Inflammatory macrophage treated with lipopolysaccharide for 1 hour (primary cell): Measurements from ENCODE around the gene BCAS4.

ENCODE experiments used
- DNase-seq, 2 donors: peaks; one replicate each; pipeline ENCODE4 v3.0.0-alpha.2; 2020 to 2022

BCAS4 gene

DNA sequence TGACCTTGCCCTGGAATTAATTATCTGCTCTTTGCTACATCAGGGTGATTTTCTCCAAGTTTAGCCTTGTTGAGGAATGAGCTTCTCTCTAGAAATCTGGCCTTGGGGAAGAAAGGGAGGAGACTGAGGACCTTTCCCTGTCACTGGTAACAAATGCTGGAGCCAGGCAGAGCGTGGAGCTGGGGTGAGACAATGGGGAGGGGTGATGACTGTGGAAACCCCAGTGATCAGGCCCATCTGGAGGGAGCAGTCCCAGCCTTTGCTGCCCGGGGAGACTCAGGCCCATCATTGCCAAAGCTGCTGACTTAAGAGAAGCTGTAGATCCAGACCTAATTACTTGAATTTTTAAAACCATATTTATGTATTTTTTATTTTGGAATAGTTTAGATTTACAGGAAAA lies 31.3 kb downstream of the BCAS4 start:
- DNase-seq = no peak

GRCh38 chr20:50828363-50829136 lies 33.7 kb downstream of the BCAS4 start:
- no peak for DNase-seq

DNA sequence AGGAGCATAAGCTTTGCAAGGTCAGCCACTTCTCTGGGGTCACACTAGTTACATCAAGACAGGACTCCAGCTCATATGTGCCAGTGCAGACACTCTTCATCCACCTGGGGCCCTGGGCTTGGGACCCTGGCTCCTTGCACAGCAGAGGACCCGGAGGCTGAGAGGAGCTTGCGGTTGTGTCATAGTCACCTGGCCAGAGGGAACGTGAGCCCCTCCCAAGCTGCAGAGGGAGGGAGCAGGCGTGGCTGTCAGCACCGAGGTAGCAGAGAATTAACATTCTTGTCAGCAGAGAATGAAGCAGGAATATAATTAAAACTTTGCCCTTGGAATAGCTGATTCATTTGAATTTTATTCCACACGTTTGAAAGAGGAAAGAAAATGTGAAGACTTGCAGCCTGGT lies 36.8 kb downstream of the BCAS4 start:
- DNase-seq = no peak

- no peak for DNase-seq
These were observed 39.7 kb downstream of the BCAS4 start for GRCh38 chr20:50834599-50835005.

- DNase-seq = no peak
These were observed 42.9 kb downstream of the BCAS4 start for GRCh38 chr20:50837532-50838321.

DNA sequence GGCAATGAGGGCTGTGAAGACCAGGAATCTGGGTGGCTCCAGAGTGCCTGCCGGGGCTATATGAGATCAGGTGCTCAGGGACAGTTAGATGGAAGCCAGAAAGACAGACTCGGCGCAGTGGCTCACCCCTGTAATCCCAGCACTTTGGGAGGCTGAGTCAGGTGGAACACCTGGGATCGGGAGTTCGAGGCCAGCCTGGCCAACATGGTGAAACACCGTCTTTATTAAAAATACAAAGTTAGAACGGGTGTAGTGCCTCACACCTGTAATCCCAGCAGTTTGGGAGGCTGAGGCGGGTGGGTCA lies 43.4 kb downstream of the BCAS4 start:
- DNase-seq = no peak

DNA sequence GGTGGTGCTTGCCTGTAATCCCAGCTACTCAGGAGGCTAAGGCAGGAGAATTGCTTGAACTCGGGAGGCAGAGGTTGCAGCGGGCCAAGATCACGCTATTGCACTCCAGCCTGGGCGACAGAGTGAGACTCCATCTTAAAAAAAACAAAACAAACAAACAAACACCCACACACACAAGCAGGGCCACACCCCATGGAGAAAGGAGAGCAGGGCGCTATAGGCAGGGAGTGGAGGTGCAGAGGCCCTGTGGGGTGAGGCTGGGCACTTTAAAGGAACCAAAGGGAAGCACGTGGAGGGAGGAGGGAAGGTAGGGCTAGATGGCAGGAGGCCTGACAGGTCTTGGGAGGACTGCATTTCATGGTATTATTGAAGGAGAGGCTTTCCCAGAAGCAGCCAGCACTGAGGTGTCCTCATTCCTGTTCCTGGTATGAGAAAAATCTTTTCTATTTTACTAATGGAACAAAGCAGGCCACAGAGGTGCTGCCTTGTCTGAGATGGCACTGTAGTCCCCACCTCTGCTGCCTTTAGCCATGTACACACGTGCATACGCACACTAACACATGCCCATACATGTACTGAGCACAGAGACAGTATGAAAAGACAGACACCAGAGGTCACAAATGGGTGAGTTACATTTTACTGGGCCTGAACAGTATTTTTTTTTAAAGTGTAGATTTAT lies 44.0 kb downstream of the BCAS4 start:
- DNase-seq = no peak

DNA sequence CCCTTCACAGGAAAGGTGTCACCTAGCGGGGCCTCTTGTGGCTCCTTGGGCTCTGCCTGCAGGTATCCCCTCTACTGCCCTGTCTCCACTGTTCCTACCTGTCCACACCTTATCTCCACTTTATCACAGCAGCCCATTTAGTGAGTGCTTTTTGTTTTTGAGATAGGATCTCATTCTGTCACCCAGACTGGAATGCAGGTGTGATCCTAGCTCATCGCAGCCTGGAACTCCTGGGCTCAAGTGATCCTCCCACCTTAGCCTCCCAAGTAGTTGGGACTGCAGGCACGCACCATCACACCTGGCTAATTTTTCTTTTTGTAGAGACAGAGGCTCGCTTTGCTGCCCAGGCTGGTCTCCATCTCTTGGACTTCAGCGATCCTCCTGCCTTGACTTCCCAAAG lies 48.0 kb downstream of the BCAS4 start:
- no peak for DNase-seq

GRCh38 chr20:50843331-50844276 lies 48.7 kb downstream of the BCAS4 start:
- DNase-seq = no peak

GRCh38 chr20:50844430-50845100 lies 49.7 kb downstream of the BCAS4 start:
- DNase-seq = no peak

DNA sequence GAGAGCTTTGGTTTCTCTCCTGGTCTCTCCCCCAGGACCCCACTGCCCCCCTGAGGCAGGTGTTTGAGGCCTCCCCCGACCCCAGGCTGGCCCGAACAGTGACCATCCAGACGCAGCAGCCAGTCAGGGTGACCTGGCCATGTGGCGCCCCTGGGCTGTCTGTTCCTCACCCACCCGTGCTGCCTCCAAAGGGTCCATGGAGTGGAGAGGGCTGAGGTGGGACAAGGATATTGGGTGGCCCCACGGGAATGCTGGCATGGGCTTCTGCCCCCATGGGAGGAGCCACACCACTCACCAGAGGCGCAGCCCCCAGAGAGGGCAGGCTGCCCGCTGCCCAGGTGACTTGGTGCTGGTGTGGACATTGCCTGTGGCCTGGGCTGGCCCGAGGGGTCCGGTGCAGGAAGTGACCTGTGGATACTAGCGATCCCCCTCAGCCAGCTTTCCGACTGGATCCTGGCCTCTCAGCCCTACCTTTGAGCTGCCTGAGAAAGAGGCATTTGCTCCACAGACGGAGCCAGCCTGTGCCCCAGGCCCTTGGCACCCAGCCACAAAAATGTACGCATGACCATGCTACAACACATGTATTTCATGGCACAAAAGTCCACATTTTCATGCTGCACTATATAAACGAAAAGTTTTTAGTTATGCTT lies 50.8 kb downstream of the BCAS4 start:
- no peak for DNase-seq

DNA sequence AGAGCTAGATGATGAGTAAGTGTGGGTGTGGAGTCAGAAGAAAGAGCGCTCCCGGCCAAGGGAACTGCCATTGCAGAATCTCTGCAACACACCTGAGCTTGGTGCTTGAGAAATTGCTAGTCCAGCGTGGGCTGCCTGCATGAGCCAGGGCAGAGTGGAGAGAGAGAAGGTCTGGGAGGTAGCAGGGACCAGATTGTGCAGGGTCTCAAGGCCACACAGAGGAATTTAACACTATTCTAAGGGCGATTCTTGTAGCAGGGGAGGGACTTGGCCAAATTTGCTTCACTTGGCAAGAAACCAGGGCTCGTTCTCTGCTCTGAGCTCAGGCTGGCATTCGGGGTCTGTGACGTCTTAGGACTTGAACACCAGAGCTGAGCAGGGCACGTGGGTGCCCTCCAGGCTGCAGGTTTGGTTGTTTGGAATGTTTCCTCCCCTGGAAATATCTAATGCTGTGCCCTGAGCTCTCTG lies 53.5 kb downstream of the BCAS4 start:
- no peak for DNase-seq

DNA sequence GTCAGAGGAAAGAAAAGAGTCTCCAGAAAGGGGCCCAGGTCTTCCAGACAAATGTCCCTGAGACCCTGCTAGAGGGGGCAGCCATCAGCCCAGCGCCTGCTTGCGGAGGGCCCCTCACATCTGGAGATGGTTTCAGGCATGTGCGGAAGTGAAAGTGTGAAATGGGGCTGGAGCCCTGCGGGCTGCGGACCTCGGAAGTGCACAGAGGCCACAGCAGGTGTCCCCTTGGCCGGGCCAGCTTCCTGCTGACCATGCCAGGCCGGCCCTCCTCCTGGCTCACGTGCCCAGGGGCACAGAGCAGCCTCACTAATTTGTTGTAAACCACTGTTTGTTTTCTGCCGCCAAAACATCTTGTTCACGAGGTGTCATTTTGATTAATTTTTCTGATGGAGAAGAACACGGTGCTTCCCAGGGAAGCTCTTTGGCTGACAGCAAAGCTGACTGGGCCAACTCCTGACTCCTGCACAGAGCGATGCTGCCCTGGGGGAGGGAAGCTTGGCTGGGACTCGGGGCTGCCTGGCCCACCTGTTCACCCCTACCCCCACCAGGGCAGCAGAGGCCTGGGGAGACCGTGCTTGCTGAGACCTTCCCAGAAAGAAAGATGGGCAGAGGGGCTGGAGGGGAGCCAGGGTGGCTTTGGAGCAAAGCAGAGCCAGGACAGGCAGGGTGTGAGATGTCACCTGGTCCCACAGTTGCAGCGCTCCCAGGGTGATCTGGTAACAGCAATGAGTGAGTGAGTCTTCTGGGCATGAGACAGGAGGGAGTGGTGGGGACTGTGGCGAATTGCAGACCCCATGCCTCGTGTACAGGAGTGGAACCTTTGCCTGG lies 54.2 kb downstream of the BCAS4 start:
- DNase-seq = no peak

DNA sequence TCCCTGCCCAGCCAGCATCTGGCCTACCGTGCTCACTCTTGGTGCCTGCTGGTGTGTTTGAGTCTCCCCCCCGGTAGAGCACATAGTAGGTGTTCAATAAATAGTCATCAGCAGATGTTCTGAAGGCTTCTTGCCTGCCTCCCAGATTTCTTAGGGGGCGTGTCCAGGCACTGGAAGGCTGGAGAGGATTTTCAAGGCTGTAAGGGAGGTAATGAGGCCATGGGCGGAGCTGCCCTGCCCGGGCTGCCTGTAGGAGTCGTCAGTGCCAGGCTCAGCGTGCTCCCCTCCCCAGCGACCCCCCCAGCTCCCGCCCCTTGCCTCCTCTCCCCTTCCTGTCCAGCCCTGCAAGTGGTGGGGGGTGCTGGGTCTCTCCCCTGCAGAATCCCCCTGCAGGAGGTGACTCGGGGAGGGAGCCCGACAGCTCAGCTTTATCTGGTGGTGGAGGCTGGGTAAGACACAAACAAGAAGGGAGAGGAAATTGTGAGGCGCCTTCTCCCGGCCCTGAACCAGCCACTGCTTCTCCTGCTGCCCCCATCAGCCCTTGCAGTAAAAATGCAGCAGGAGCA lies 55.9 kb downstream of the BCAS4 start:
- no peak for DNase-seq

- DNase-seq = no peak
These were observed 57.2 kb downstream of the BCAS4 start for GRCh38 chr20:50852085-50852484.

- DNase-seq = no peak
These were observed 59.8 kb downstream of the BCAS4 start for GRCh38 chr20:50854506-50855249.

- no peak for DNase-seq
These were observed 60.9 kb downstream of the BCAS4 start for GRCh38 chr20:50855498-50856474.

DNA sequence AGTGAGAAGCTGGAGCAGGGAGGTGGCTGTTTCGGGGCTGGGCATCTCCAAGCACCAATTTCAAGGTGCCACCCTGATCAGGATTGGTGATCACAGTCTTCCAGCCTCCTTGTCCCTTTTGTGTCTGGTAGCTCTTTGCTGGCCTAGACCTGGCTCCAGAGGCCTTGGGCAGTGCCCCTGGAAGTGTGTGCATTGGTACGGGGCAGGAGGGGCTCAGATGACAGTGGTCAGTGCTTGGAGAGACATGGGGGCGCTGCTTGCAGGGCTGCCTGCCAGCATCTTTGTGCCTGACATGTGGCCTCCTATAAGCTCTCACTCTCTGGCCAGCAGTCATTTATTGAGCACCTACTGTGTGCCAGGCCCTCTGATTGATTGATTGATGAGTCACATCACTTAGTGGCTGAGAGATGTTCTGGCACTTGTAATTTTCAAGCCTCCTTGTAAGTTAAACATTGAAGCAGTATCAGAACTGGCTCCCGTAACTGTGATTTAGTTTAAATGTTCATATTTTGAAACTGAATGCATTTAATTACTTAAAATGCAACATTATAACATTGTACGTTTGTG lies 61.7 kb downstream of the BCAS4 start:
- DNase-seq = no peak
